Measurements from ENCODE around the gene LDLRAD4. TPM values are rescaled to one million over a fixed set of nuclear protein-coding genes. Genes with fewer than 3 reads are reported as not detected.

The LDLRAD4 gene
- 10 to 100 TPM in 8 of 9 donors, 1 to 10 TPM in 1; 6.3 to 64.5 (median 47.7) TPM for total RNA-seq
- 10 to 100 TPM in 1 of 3 donors, 1 to 10 TPM in 2; 3.9 to 16.6 (median 8.9) TPM for polyA plus RNA-seq
- long read RNA-seq, donor 1, full-length matches to known transcripts: 1 of 1 reads
- long read RNA-seq, donor 1, partial matches to known transcripts: 0 of 1 reads
- long read RNA-seq, donor 1, other reads (novel, unspliced or antisense): 0 of 1 reads
- long read RNA-seq, donor 2: 0 reads
- long read RNA-seq, donor 3: 0 reads
- long read RNA-seq, donor 4, partial matches to known transcripts: 0 of 5 reads
- long read RNA-seq, donor 4, other reads (novel, unspliced or antisense): 5 of 5 reads
- long read RNA-seq, donor 5, partial matches to known transcripts: 0 of 21 reads
- long read RNA-seq, donor 5, other reads (novel, unspliced or antisense): 21 of 21 reads
- long read RNA-seq, donor 6, partial matches to known transcripts: 1 of 9 reads
- long read RNA-seq, donor 6, other reads (novel, unspliced or antisense): 7 of 9 reads
- long read RNA-seq, donor 7: 0 reads
- long read RNA-seq, donor 8: 0 reads
- long read RNA-seq, donor 9: 0 reads
- long read RNA-seq, donor 10, partial matches to known transcripts: 0 of 5 reads
- long read RNA-seq, donor 10, other reads (novel, unspliced or antisense): 5 of 5 reads

DNA sequence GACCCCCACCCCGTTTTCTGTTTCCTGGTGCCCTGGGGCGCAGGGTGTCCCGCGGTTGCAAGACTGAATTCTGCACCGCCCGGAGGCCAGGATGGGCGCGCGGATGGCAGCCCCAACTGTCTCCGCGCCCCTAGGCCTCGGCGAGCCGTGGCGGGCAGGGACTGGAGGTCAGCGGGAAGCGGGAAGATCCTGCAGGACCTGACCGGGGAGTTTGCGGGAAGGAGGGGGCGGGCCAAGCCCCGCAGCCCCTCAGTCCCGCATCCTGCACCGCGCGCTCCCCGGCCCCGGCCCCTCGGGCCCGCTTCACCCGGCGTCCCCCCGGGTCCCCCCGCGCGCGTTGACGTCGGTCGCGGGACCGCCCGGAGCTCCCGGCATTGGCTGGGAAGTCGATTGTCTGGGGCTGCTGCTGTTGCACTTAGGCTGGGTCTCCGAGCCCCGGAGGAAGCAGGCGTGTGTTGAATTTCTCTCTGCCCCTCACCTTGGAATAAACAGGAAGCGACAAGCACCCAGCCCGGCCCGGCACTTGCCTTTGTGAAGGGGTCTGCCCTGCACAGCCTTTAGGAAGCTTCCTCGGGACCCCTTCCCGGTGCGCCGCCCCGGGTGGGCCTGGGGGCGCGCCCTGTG, at the start of gene LDLRAD4:
TSS of gene LDLRAD4 (plus strand) at position 393 of the 624 bp plus-strand sequence.
- TF ChIP-seq POLR2A (IDR thresholded peaks at IDR 0.05) (peak; percentile 38 to 64), CTCF (IDR thresholded peaks at IDR 0.05) (no peak)
- Histone ChIP-seq H3K4me1 (replicated peaks in 1 of 2) (peaks cover 38 to 57% of the 10 kb centered on the region in 2 donors), H3K27ac (peak within 1 kb of the TSS; percentile 47 to 93 (median 85)), H3K27me3 (no peaks in the 10 kb centered on the region), H3K9me3 (replicated peaks in 1 of 3) (no peaks in the 10 kb centered on the region), H3K36me3 (replicated peaks in 1 of 2) (no peaks in the 10 kb centered on the region), H3K4me3 (peak within 1 kb of the TSS; percentile 27 to 91 (median 68))
- DNase-seq: peak; percentile 49 to 83 (median 63)
- intact Hi-C loops (cut with DNase I): loop anchor here (5.0 to 10.0 kb wide), 2 partner anchors 309 to 416 kb away; no protein-coding TSS in a partner anchor
- WGBS, 4 donors: 0 to 3% (median 1%) methylated on average over 12 to 57 of the region's 57 CpGs

- Histone ChIP-seq H3K36me3 (replicated peaks in 1 of 2) (no peaks in the 10 kb centered on the region), H3K27me3 (no peaks in the 10 kb centered on the region), H3K9me3 (replicated peaks in 1 of 3) (no peaks in the 10 kb centered on the region), H3K4me1 (replicated peaks in 1 of 2) (no peaks in the 10 kb centered on the region), H3K4me3 (no peak overlapping the region), H3K27ac (no peak overlapping the region)
- intact Hi-C loops (cut with DNase I): no loop called here
- 87 to 91% (median 88%) methylated on average over 13 to 14 of the region's 14 CpGs for WGBS, 4 donors
- DNase-seq: no peak
- no peak for TF ChIP-seq POLR2A (IDR thresholded peaks at IDR 0.05)
Observed at GRCh38 chr18:13173578-13174145, 44.9 kb upstream of the LDLRAD4 start.

DNA sequence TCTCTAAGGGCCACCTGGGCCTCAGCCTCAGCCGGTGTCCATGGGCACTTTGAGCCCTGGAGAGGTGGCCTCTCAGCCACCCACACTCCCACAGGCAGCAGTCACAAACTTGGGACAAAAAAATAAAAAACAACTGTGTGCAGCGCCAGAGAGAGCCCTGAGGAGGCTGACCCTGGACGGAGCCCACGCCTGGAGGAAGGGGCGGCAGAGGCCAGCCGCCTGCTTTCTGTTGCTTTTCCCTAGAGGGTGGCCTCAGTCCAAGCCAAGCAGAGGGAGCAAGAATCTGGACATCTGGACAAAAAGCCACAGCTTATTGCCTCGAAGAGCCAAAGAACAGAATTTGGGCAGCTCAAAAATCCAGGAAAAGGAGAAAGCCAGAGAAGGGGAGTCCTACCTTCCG, 43.3 kb upstream of the LDLRAD4 start:
- intact Hi-C loops (cut with DNase I): no loop called here
- no peak for DNase-seq
- Histone ChIP-seq H3K4me3 (no peak overlapping the region), H3K9me3 (replicated peaks in 1 of 3) (no peaks in the 10 kb centered on the region), H3K27me3 (no peaks in the 10 kb centered on the region), H3K4me1 (replicated peaks in 1 of 2) (no peaks in the 10 kb centered on the region), H3K27ac (no peak overlapping the region), H3K36me3 (replicated peaks in 1 of 2) (no peaks in the 10 kb centered on the region)
- TF ChIP-seq POLR2A (IDR thresholded peaks at IDR 0.05) (no peak), CTCF (IDR thresholded peaks at IDR 0.05) (no peak)
- 59 to 70% (median 63%) methylated on average over 8 of the region's 8 CpGs for WGBS, 4 donors

- Histone ChIP-seq H3K27me3 (no peaks in the 10 kb centered on the region), H3K27ac (no peak overlapping the region), H3K9me3 (replicated peaks in 1 of 3) (no peaks in the 10 kb centered on the region), H3K4me1 (replicated peaks in 1 of 2) (no peaks in the 10 kb centered on the region), H3K36me3 (replicated peaks in 1 of 2) (no peaks in the 10 kb centered on the region), H3K4me3 (no peak overlapping the region)
- no peak for TF ChIP-seq POLR2A (IDR thresholded peaks at IDR 0.05)
- no peak for TF ChIP-seq CTCF (IDR thresholded peaks at IDR 0.05)
- no peak for DNase-seq
- 90 to 95% (median 94%) methylated on average over 6 of the region's 6 CpGs for WGBS, 4 donors
- intact Hi-C loops (cut with DNase I): no loop called here
Observed at GRCh38 chr18:13175754-13176210, 42.8 kb upstream of the LDLRAD4 start.
